Lower leg skin (tissue), 3 donors: ENCODE results near the gene METTL4.

Experiments
- CTCF ChIP-seq, 3 donors: fragments of 450-650 bp; IDR thresholded peaks; one replicate each; pipeline ENCODE4 v1.5.1; 2016; ENCODE audit warnings: antibody characterized with exemption in 3 of 3, mild to moderate bottlenecking in 3 of 3, moderate library complexity in 2 of 3
- POLR2A ChIP-seq, 2 donors: fragments of 450-650 bp; IDR thresholded peaks; one replicate each; pipeline ENCODE4 v1.6.1; 2016 to 2017; ENCODE audit warnings: antibody characterized with exemption in 2 of 2, mild to moderate bottlenecking in 1 of 2, moderate library complexity in 1 of 2

- TF ChIP-seq CTCF (IDR thresholded peaks at IDR 0.05) (no peak), POLR2A (IDR thresholded peaks at IDR 0.05) (no peak)
Measured at GRCh38 chr18:2545155-2545554, 26.1 kb downstream of the METTL4 start.
